ENCODE measurements around the gene SREBF2.
A peak's percentile ranks its signal among the peaks of the same experiment; 100 is the strongest.
"Not testable (repeated sequence)": the region's sequence is repeated elsewhere in the genome, so short reads cannot be mapped to it uniquely, and the experiment has no call there.

Gene SREBF2

GRCh38 chr22:41939981-41940831, 107.3 kb downstream of the SREBF2 start:
- peaks cover 48% of the 10 kb centered on the region for H3K36me3 ChIP-seq (ENCODE audit: insufficient read depth, low read length)
- no peaks in the 10 kb centered on the region for H3K9me3 ChIP-seq (ENCODE audit: low read length)
- no peak overlapping the region for H3K4me3 ChIP-seq (ENCODE audit: low read length)
- no peak overlapping the region for H2AFZ ChIP-seq (ENCODE audit: low read depth, low read length)
- no peaks in the 10 kb centered on the region for H3K27me3 ChIP-seq (ENCODE audit: insufficient read depth, low read length)
- H3K4me1 ChIP-seq (ENCODE audit: insufficient read depth, low read length) = peaks cover 3% of the 10 kb centered on the region

- no peaks in the 10 kb centered on the region for H3K9me3 ChIP-seq (ENCODE audit: low read length)
- H3K36me3 ChIP-seq (ENCODE audit: insufficient read depth, low read length) = peaks cover 48% of the 10 kb centered on the region
- H2AFZ ChIP-seq (ENCODE audit: low read depth, low read length) = no peak overlapping the region
- H3K27me3 ChIP-seq (ENCODE audit: insufficient read depth, low read length) = no peaks in the 10 kb centered on the region
- no peak overlapping the region for H3K4me3 ChIP-seq (ENCODE audit: low read length)
- peaks cover 10% of the 10 kb centered on the region for H3K4me1 ChIP-seq (ENCODE audit: insufficient read depth, low read length)
These were observed 108.2 kb downstream of the SREBF2 start for GRCh38 chr22:41940832-41941765.

GRCh38 chr22:41943661-41944209, 110.8 kb downstream of the SREBF2 start:
- no peaks in the 10 kb centered on the region for H3K27me3 ChIP-seq (ENCODE audit: insufficient read depth, low read length)
- peaks cover 35% of the 10 kb centered on the region for H3K36me3 ChIP-seq (ENCODE audit: insufficient read depth, low read length)
- no peak overlapping the region for H2AFZ ChIP-seq (ENCODE audit: low read depth, low read length)
- no peak overlapping the region for H3K4me3 ChIP-seq (ENCODE audit: low read length)
- peaks cover 17% of the 10 kb centered on the region for H3K4me1 ChIP-seq (ENCODE audit: insufficient read depth, low read length)
- no peaks in the 10 kb centered on the region for H3K9me3 ChIP-seq (ENCODE audit: low read length)

DNA sequence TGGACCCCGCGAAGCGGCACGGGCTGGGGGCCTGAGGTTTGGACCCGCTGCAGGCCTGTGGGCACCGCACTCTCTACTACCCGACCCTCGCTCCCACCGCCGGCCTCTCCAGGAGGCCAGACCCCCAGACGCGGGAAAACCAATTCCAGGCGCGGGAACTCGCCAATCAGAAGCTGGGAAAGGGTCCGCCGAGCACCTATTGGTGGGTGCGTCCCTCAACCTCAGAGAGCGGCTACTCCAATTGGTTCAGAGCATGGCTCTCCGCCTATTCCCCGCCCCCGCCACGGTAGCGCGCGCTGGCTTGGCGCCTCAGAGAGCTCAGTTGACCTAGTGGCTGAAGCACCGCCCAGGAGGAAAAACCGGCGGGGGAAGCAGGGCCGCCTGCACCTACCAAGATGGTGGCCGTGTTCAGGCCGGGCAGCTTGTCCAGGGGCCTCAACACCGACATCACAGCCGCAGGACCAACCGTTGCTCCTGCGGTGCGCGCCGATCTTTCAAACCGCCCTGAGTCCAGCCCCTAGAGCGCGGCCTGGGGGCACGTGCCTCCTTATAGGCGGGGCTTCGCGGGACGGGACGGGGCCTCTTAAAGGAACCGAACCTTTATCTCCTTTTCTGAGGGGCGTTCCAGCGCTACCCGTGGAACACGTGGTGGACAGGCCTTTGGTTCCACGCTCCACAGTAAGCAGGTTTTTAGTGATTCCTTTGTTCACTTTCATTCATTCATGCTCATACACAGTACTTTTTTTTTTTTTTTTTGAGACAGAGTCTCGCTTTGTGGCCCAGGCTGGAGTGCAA, 113.9 kb downstream of the SREBF2 start, which contains the start of gene CENPM:
CENPM (minus strand) TSS at position 524 of the 795 bp plus-strand sequence; CDS start at position 448, 76 bp downstream.
- no peaks in the 10 kb centered on the region for H3K27me3 ChIP-seq (ENCODE audit: insufficient read depth, low read length)
- peaks cover 28% of the 10 kb centered on the region for H3K4me1 ChIP-seq (ENCODE audit: insufficient read depth, low read length)
- no peaks in the 10 kb centered on the region for H3K9me3 ChIP-seq (ENCODE audit: low read length)
- H2AFZ ChIP-seq (ENCODE audit: low read depth, low read length) = peak within 1 kb of the TSS; percentile 59
- peak within 1 kb of the TSS; percentile 57 for H3K4me3 ChIP-seq (ENCODE audit: low read length)
- peaks cover 23% of the 10 kb centered on the region for H3K36me3 ChIP-seq (ENCODE audit: insufficient read depth, low read length)

DNA sequence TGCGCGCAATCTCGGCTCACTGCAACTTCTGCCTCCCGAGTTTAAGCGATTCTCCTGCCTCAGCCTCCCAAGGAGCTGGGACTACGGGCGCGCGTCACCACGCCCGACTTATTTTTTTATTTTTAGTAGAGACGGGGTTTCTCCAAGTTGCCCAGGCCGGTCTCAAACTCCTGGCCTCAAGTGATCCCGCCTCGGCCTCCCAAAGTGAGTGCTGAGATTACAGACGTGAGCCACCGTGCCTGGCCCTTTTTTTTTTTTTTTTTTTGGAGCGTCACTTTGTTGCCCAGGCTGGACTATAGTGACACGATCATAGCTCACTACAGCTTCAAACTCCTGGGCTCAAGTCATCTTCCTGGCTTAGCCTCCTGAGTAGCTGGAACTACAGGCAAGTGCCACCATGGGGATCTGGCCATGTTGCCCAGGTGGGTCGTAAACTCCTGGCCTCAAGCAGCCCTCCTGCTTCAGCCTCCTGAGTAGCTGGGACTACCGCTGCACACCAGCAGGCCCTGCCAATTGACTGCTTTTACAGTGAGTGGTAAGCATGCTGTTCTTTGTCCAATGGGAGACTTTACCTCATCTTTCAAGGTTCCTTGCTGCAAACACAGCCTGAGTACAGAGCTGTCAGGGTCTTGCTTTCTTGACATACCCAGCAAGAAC, 114.6 kb downstream of the SREBF2 start:
- no peaks in the 10 kb centered on the region for H3K9me3 ChIP-seq (ENCODE audit: low read length)
- H3K36me3 ChIP-seq (ENCODE audit: insufficient read depth, low read length) = peaks cover 23% of the 10 kb centered on the region
- peak overlapping the region; percentile 57 for H3K4me3 ChIP-seq (ENCODE audit: low read length)
- no peaks in the 10 kb centered on the region for H3K27me3 ChIP-seq (ENCODE audit: insufficient read depth, low read length)
- peak overlapping the region; percentile 59 for H2AFZ ChIP-seq (ENCODE audit: low read depth, low read length)
- H3K4me1 ChIP-seq (ENCODE audit: insufficient read depth, low read length) = peaks cover 35% of the 10 kb centered on the region

DNA sequence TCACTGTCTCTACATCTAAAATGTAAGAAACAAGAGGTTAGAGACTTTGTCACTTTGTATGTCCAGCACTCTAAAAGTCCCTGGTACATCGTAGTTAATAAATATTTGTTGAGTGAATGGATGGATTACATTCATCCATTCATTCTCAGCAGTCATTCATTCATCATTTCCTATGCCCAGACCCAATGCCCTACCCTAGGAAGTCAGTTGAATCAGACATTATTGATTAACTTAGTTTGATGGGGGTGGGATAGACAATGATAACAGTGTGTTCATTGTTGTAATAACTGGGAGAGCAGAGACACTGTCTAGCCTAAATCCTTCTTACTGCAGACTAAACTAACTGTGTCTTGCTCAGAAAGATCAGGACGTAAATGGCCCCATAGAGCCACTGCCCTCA, 115.2 kb downstream of the SREBF2 start:
- Histone ChIP-seq H3K4me1 (ENCODE audit: insufficient read depth, low read length) (peaks cover 41% of the 10 kb centered on the region), H3K27me3 (ENCODE audit: insufficient read depth, low read length) (no peaks in the 10 kb centered on the region), H3K9me3 (ENCODE audit: low read length) (no peaks in the 10 kb centered on the region), H3K36me3 (ENCODE audit: insufficient read depth, low read length) (peaks cover 17% of the 10 kb centered on the region), H3K4me3 (ENCODE audit: low read length) (no peak overlapping the region), H2AFZ (ENCODE audit: low read depth, low read length) (no peak overlapping the region)

- Histone ChIP-seq H3K4me1 (ENCODE audit: insufficient read depth, low read length) (peaks cover 41% of the 10 kb centered on the region), H3K36me3 (ENCODE audit: insufficient read depth, low read length) (peaks cover 10% of the 10 kb centered on the region)
- H2AFZ ChIP-seq (ENCODE audit: low read depth, low read length); H3K9me3 ChIP-seq (ENCODE audit: low read length); H3K4me3 ChIP-seq (ENCODE audit: low read length); H3K27me3 ChIP-seq (ENCODE audit: insufficient read depth, low read length): not testable (repeated sequence)
These were observed 116.0 kb downstream of the SREBF2 start for GRCh38 chr22:41948928-41949296.

- Histone ChIP-seq H3K36me3 (ENCODE audit: insufficient read depth, low read length) (peaks cover 6% of the 10 kb centered on the region), H3K4me3 (ENCODE audit: low read length) (no peak overlapping the region), H3K9me3 (ENCODE audit: low read length) (no peaks in the 10 kb centered on the region), H2AFZ (ENCODE audit: low read depth, low read length) (no peak overlapping the region), H3K27me3 (ENCODE audit: insufficient read depth, low read length) (no peaks in the 10 kb centered on the region), H3K4me1 (ENCODE audit: insufficient read depth, low read length) (peaks cover 41% of the 10 kb centered on the region)
These were observed 116.5 kb downstream of the SREBF2 start for GRCh38 chr22:41949297-41949965.

DNA sequence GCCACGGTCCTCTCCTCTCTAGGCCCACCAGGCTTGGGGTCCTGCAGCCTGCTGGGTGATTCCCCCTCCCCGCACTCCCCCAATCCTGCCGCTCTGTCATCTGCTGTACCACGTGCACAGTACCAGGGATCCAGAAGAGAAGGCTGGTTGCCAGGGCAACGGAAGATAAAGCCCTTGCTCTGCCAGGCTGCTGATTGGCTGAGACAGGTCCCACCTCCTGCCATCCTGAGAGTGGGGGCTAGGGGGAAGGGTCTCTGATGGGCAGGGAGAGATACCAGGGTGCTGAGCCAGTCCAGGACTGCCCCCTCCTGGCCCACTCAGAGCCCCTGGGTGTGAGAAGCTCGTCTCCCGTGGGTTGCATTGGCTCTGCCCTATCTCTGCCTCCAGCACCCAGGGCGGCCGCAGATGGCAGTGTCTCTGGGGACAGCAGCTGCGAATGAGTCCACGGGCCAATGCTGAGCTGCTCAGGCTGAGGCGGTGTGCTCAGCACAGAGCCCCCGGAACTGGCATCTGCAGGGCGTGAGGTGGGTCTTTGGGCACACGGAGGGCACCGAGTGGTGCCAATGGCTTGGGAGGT, 119.1 kb downstream of the SREBF2 start, which contains the start of gene SMIM45:
SMIM45 (plus strand) TSS at position 253 of the 577 bp plus-strand sequence.
- Histone ChIP-seq H3K4me1 (ENCODE audit: insufficient read depth, low read length) (peaks cover 28% of the 10 kb centered on the region), H3K4me3 (ENCODE audit: low read length) (no peak within 1 kb of the TSS)

DNA sequence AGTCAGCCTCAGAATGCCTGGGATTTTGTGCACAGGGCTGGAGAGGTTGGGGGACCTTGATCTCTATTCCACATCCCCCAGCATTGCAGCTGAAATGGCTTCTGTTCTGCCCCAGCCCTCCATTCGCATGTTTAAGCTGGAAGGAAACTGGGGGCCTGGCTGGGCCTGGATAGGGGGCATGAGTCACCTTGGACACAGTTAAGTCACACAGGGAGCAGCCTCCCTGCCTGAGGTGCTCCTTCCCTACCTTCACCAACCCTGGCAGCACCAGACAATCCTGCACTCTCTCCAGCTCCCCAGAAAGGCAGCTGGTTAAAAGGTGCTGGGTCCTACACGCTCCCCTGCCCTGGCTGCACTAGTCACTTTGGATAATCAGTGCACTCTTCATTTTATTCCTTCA, 119.8 kb downstream of the SREBF2 start:
- H3K4me1 ChIP-seq (ENCODE audit: insufficient read depth, low read length) = peaks cover 26% of the 10 kb centered on the region
- H2AFZ ChIP-seq (ENCODE audit: low read depth, low read length) = no peak overlapping the region
- no peaks in the 10 kb centered on the region for H3K9me3 ChIP-seq (ENCODE audit: low read length)
- H3K36me3 ChIP-seq (ENCODE audit: insufficient read depth, low read length) = no peaks in the 10 kb centered on the region
- no peaks in the 10 kb centered on the region for H3K27me3 ChIP-seq (ENCODE audit: insufficient read depth, low read length)
- no peak overlapping the region for H3K4me3 ChIP-seq (ENCODE audit: low read length)

More for the DNA sequence above, 119.1 kb downstream of the SREBF2 start, which contains the start of gene SMIM45:
- H3K9me3 ChIP-seq (ENCODE audit: low read length) = no peaks in the 10 kb centered on the region
- no peaks in the 10 kb centered on the region for H3K27me3 ChIP-seq (ENCODE audit: insufficient read depth, low read length)
- no peaks in the 10 kb centered on the region for H3K36me3 ChIP-seq (ENCODE audit: insufficient read depth, low read length)
- no peak within 1 kb of the TSS for H2AFZ ChIP-seq (ENCODE audit: low read depth, low read length)
